HG03196 (cell line): ENCODE results near the gene USP47.

Experiments
- ATAC-seq: cut with Tn5 transposase; IDR thresholded peaks from one replicate; pipeline ENCODE4 v1.9.1; 2021; ENCODE audit not compliant: unreplicated experiment

USP47 gene

GRCh38 chr11:11965656-11966353 is 124.0 kb downstream of the USP47 start:
- no peak for ATAC-seq

GRCh38 chr11:11966354-11966741 is 124.6 kb downstream of the USP47 start:
- ATAC-seq = no peak

GRCh38 chr11:11966826-11967668 is 125.3 kb downstream of the USP47 start:
- ATAC-seq = peak; percentile 77

- ATAC-seq = no peak
These were observed 126.1 kb downstream of the USP47 start for GRCh38 chr11:11967669-11968510.

- ATAC-seq = no peak
These were observed 126.9 kb downstream of the USP47 start for GRCh38 chr11:11968511-11969280.

GRCh38 chr11:11969380-11970215 is 127.8 kb downstream of the USP47 start:
- ATAC-seq = no peak

GRCh38 chr11:11970556-11970955 is 128.8 kb downstream of the USP47 start:
- ATAC-seq = no peak

GRCh38 chr11:11971906-11972547 is 130.3 kb downstream of the USP47 start:
- no peak for ATAC-seq

GRCh38 chr11:11972730-11973341 is 131.1 kb downstream of the USP47 start:
- ATAC-seq = no peak

- ATAC-seq = no peak
These were observed 131.6 kb downstream of the USP47 start for GRCh38 chr11:11973361-11973800.

- ATAC-seq = no peak
These were observed 132.1 kb downstream of the USP47 start for GRCh38 chr11:11973866-11974265.

GRCh38 chr11:11975201-11976092 is 133.7 kb downstream of the USP47 start:
- ATAC-seq = no peak

GRCh38 chr11:11976481-11977127 is 134.8 kb downstream of the USP47 start:
- ATAC-seq = no peak

- no peak for ATAC-seq
These were observed 135.6 kb downstream of the USP47 start for GRCh38 chr11:11977206-11977938.

- ATAC-seq = no peak
These were observed 136.4 kb downstream of the USP47 start for GRCh38 chr11:11978098-11978637.

GRCh38 chr11:11978792-11979487 is 137.2 kb downstream of the USP47 start:
- ATAC-seq = no peak
